Dendritic cell treated with granulocyte-macrophage colony-stimulating factor and Interleukin-4, amounts not matched to agents 40 ng/mL and 50 ng/mL, for 4 days (primary cell): ENCODE results near the gene SET.
A peak's percentile ranks its signal among the peaks of the same experiment; 100 is the strongest.
"Not testable (repeated sequence)": the region's sequence is repeated elsewhere in the genome, so short reads cannot be mapped to it uniquely, and the experiment has no call there.

Experiments
- H3K27ac Mint-ChIP-seq: one replicate; pipeline ENCODE4 v1.8.0; 2022; ENCODE audit warnings: mild to moderate bottlenecking, mixed read lengths
- H3K27me3 Mint-ChIP-seq: one replicate; pipeline ENCODE4 v1.8.0; 2022; ENCODE audit warnings: mild to moderate bottlenecking, mixed read lengths
- H3K36me3 Mint-ChIP-seq: one replicate; pipeline ENCODE4 v1.8.0; 2022; ENCODE audit warnings: low read depth, mixed read lengths
- H3K4me1 Mint-ChIP-seq: one replicate; pipeline ENCODE4 v1.8.0; 2022; ENCODE audit warnings: low read depth, mixed read lengths
- H3K4me3 Mint-ChIP-seq: one replicate; pipeline ENCODE4 v1.8.0; 2022; ENCODE audit warnings: mild to moderate bottlenecking, moderate library complexity, mixed read lengths
- H3K9me3 Mint-ChIP-seq: one replicate; pipeline ENCODE4 v1.8.0; 2022; ENCODE audit warnings: mixed read lengths
- intact Hi-C: fragments of 100-400 bp; cut with micrococcal nuclease; formaldehyde crosslinking; loops from one replicate; pipeline ENCODE4 v1.15.0; 2022

SET gene, protein sequence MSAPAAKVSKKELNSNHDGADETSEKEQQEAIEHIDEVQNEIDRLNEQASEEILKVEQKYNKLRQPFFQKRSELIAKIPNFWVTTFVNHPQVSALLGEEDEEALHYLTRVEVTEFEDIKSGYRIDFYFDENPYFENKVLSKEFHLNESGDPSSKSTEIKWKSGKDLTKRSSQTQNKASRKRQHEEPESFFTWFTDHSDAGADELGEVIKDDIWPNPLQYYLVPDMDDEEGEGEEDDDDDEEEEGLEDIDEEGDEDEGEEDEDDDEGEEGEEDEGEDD

DNA sequence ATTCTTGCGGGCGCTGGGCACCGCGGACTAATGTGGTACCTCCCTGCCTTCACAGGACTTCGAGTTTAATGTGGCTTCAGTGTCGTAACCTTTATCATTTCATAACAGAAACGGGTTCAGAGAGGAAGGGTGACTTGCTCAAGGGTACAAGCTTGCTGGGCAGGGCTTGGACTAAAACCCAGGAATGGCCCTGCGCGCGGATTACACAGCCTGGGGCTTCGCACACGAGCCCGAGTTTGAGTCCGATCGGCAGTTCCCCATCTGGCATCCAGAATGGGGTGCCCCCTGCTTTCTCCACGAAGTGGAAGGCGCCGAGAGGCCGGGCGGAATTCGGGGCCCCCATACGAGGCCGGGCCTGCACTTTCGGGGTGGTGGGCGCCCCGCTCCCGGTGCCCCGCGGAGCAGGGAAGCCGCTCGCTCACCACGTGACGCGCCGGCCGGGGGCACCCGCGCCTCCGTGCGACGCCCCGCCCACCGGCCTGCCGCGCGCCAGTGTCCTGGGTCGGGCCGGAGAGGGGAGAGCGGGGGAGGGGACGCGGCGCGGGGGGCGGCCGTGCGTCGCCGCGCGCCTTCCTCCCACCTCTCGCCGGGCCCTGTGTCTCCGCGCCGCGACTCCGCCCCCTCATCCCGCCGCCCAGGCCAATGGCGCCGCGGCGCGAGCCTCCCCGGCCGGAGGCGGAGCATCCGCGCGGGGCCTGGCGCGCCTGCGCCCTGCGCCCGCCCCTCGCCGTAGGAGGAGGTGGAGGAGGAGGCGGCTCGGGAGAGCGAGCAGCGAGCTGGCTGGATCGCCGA, at the start of gene SET:
SET (plus strand) TSS at position 722 of the 792 bp plus-strand sequence. CDS start 361 bp downstream, outside the sequence.
- intact Hi-C loops: loop anchor here (1.0 to 2.0 kb wide), 2 partner anchors 14 to 32 kb away; partner anchors contain the start of genes DYNC2I2 and PKN3
- H3K27me3 Mint-ChIP-seq: no peaks in the 10 kb centered on the region
- peaks cover 53% of the 10 kb centered on the region for H3K4me1 Mint-ChIP-seq
- peaks cover 58% of the 10 kb centered on the region for H3K36me3 Mint-ChIP-seq
- H3K27ac Mint-ChIP-seq: peak within 1 kb of the TSS; percentile 86
- H3K9me3 Mint-ChIP-seq: no peaks in the 10 kb centered on the region
- peak within 1 kb of the TSS; percentile 90 for H3K4me3 Mint-ChIP-seq

DNA sequence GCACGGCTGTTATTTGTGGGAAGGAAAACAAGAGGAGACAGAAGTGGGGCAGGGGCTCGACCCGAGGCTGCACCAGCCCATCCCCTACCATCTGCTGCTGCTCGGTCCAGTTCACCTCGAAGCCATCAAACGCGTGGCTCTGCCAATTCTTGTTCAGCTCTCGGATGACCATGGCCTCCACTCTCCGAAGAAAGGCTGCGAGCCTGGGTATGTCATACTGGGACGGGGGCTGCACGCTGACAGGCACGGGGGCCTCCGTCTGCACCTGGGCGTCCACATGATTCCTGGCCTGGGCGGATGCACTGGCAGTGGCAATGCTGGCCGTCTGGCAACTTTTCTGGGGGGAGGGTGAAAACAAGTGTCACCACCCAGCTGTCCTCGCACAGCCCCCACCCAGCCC, 48.4 kb upstream of the SET start:
- Mint-ChIP-seq H3K27me3 (no peaks in the 10 kb centered on the region), H3K4me3 (no peak overlapping the region), H3K9me3 (no peaks in the 10 kb centered on the region), H3K36me3 (peaks cover 2% of the 10 kb centered on the region), H3K27ac (no peak overlapping the region), H3K4me1 (peaks cover 12% of the 10 kb centered on the region)
- intact Hi-C loops: no loop called here

DNA sequence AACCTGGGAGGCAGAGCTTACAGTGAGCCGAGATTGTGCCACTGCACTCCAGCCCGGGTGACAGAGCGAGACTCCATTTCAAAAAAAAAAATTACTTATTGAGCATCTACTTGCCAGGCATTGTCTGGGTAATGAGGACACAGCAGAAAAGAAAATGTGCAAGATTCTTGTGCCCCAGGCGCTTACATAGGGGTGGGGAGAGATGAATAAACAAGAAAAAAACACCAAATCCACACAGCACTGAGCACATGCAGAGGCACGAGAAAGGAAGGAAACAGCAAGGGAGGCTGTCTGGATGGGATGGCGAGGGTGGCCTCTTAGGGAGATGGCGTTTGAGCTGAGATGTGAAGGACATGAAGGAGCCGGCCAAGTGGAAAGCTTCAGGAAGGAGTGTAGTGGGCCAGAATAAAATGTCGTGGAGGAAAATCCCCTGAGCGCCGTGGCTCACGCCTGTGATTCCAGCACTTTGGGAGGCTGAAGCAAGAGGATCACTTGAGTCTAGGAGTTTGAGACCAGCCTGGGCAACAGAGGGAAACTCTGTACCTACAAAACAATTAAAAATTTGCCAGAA, 46.3 kb upstream of the SET start:
- intact Hi-C loops: no loop called here
- Mint-ChIP-seq H3K4me3 (no peak overlapping the region), H3K27ac (no peak overlapping the region)

DNA sequence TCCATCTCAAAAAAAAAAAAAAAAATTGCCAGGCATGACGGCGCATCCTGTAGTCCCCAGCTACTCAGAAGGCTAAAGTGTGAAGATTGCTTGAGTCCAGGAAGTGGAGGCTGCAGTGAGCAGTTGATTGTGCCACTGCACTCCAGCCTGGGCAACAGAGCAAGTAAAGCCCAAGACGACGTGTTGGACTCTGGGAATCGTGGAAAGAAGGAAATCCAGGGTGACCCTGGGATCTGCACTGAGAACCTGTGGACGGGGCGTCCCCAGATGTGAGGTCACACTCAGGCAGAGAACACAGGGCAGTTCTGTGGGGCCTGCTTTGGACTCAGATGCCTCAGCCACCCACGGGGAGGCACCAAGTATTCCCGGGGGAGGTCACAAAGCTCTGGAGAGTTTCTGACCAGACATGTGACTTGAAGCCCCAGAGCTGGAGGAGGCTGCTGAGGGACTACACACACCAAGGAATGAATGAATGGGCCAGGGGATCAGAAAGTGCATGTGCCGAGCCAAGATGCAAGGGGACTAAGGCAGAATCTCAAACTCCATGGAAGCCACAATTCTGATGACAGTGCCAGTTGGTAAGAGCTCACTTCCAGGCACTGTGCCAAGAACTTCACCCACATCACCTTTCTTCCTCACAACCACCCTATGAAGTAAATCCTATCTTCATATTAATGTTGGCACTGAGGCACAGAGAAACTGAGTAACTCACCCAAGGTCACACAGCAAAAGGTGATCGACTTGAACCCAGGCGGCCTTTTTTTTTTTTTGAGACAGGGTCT, 45.3 kb upstream of the SET start:
- H3K9me3 Mint-ChIP-seq: no peaks in the 10 kb centered on the region
- H3K27ac Mint-ChIP-seq: no peak overlapping the region
- H3K36me3 Mint-ChIP-seq: no peaks in the 10 kb centered on the region
- intact Hi-C loops: no loop called here
- H3K4me1 Mint-ChIP-seq: peaks cover 5% of the 10 kb centered on the region
- H3K27me3 Mint-ChIP-seq: no peaks in the 10 kb centered on the region
- no peak overlapping the region for H3K4me3 Mint-ChIP-seq

More for the DNA sequence above, 46.3 kb upstream of the SET start:
- Mint-ChIP-seq H3K36me3 (no peaks in the 10 kb centered on the region), H3K9me3 (no peaks in the 10 kb centered on the region), H3K4me1 (peaks cover 5% of the 10 kb centered on the region), H3K27me3 (no peaks in the 10 kb centered on the region)

DNA sequence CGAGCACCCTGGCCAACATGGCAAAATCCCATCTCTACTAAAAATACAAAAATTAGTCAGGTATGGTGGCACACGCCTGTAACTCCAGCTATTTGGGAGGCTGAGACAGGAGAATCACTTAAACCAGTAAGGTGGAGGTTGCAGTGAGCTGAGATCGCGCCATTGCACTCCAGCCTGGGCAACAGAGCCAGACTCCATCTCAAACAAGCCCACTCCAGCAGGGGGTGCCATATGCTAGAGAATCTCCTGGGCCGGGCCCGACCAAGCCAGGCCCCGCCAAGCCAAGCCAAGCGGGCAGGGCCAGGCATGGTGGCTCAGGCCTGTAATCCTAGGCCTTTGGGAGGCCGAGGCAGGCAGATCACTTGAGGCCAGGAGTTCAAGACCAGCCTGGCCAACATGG, 40.8 kb upstream of the SET start:
- intact Hi-C loops, H3K36me3 Mint-ChIP-seq, H3K4me3 Mint-ChIP-seq, H3K4me1 Mint-ChIP-seq, H3K27ac Mint-ChIP-seq, H3K27me3 Mint-ChIP-seq, H3K9me3 Mint-ChIP-seq: not testable (repeated sequence)

DNA sequence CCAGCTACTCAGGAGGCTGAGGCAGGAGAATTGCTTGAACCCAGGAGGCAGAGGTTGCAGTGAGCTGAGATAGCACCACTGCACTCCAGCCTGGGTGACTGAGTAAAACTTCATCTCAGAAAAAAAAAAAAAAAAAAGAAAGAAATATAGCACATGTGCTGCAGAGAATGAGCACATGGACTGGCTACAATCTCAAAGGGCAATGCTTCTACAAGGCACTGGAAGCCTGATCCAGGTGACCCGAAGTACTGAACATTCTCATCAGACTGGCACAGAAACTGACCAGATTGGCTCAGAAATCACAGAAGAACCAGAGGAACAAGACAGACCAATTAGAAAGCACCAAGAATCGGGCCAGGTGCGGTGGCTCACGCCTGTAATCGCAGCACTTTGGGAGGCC, 37.2 kb upstream of the SET start:
- Mint-ChIP-seq H3K27me3 (no peaks in the 10 kb centered on the region), H3K36me3 (peaks cover 4% of the 10 kb centered on the region), H3K9me3 (no peaks in the 10 kb centered on the region), H3K4me1 (peaks cover 3% of the 10 kb centered on the region), H3K27ac (no peak overlapping the region), H3K4me3 (no peak overlapping the region)
- intact Hi-C loops: no loop called here

DNA sequence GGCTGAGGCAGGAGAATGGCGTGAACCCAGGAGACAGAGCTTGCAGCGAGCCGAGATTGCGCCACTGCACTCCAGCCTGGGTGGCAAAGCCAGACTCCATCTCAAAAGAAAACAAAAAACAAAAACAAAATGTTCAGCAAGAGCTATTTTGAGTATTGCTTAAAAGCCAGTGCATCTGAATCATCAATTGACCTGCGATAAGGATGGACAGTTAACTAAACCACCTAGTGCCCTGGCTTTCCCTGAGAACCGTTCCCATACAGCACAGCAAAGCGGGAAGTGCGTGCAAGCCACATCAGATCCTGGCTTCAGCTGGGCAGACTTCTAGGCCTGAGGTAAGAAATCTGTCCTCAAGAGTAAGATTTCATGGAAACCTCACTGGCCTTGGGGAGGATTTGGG, 35.1 kb upstream of the SET start:
- no peaks in the 10 kb centered on the region for H3K9me3 Mint-ChIP-seq
- no peak overlapping the region for H3K4me3 Mint-ChIP-seq
- peaks cover 6% of the 10 kb centered on the region for H3K36me3 Mint-ChIP-seq
- no peak overlapping the region for H3K27ac Mint-ChIP-seq
- intact Hi-C loops: no loop called here
- H3K27me3 Mint-ChIP-seq: no peaks in the 10 kb centered on the region
- peaks cover 5% of the 10 kb centered on the region for H3K4me1 Mint-ChIP-seq

DNA sequence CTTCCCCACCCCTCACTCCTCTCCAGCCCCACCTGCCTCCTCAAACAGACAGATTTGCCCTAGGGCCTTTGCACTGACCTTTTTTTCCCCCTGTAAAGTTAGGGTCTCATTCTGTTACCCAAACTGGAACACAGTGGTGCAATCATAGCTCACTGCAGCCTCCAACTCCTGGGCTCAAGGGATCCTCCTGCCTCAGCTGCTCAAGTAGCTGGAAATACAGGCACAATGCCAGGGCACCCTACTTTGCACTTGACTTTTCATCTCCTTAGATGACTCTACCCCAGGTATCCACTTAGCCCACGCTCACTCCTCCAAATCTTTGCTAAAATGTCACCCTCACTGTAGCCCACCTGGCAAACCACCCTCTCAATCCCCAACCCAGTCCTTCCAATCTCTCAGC, 34.5 kb upstream of the SET start:
- H3K9me3 Mint-ChIP-seq: no peaks in the 10 kb centered on the region
- H3K27me3 Mint-ChIP-seq: no peaks in the 10 kb centered on the region
- H3K36me3 Mint-ChIP-seq: peaks cover 6% of the 10 kb centered on the region
- intact Hi-C loops: no loop called here
- no peak overlapping the region for H3K27ac Mint-ChIP-seq
- no peak overlapping the region for H3K4me3 Mint-ChIP-seq
- H3K4me1 Mint-ChIP-seq: peaks cover 5% of the 10 kb centered on the region

DNA sequence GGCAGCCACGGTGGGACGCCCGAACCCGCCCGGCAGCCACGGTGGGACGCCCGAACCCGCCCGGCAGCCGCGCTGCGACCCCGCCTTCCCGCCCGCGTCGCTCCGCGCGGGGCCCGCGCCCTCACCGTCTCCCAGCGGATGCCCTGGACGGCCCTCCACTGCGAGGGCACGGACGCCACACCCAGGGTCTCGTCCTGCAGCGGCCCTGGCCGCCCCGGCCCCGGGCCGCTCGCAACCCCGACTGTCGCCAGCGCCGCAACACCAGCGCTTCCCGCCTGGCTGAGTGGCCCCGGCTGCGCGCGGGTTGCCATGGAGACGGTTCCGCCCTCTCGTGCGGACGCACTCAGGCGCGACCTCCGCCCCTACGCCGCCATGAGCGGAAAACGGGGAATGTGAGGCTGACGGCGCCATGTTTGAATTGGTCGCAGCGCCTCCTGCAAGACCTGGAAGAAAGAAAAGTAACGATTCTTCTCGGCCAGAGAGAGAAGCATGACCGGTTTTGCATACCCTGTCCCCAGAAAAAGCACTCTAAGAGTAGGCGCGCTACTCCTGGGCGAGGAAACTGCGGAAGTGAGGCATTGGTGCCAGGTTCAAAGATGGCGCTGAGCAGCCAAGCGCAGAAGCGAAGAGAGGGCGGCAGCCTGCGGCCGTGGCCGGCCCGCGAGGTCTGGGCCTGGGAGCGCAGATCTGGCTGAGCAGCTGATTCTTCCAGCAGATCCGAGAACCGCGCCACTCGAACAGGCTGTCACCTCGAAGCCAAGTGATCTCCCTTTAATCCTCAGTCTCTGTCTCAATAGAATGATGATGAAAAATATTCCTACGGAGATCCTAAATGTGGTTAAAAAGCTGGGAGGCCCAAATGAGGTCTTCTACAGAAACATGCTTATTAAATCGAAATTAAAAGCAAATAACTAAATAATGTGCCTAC, 32.3 kb upstream of the SET start, which contains the start of gene DYNC2I2:
DYNC2I2 (minus strand) TSS at position 432 of the 928 bp plus-strand sequence; CDS start at position 311, 121 bp downstream.
- intact Hi-C loops: loop anchor here (2.0 kb wide), 1 partner anchor 32 kb away; the partner anchor contains the start of gene SET
- H3K9me3 Mint-ChIP-seq: no peaks in the 10 kb centered on the region
- H3K4me3 Mint-ChIP-seq: peak within 1 kb of the TSS; percentile 90
- H3K36me3 Mint-ChIP-seq: peaks cover 6% of the 10 kb centered on the region
- peaks cover 5% of the 10 kb centered on the region for H3K4me1 Mint-ChIP-seq
- peak within 1 kb of the TSS; percentile 99 for H3K27ac Mint-ChIP-seq
- H3K27me3 Mint-ChIP-seq: no peaks in the 10 kb centered on the region

DNA sequence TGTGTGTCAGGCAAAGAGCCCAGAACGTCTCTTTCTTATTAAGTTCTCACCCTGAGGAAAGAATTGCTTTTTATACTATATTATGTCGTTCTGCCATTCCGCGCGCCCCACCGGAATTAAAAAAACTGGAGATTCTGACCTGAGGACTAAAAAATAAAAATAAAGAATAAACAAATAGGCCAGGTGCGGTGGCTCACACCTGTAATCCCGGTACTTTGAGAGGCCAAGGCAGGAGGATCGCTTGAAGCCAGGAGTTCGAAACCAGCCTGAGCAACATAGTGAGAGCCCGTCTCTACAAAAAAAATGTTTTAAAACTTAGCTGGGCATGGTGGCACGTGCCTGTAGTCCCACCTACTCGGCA, 31.7 kb upstream of the SET start:
- Mint-ChIP-seq H3K27me3 (no peaks in the 10 kb centered on the region), H3K9me3 (no peaks in the 10 kb centered on the region), H3K36me3 (peaks cover 6% of the 10 kb centered on the region), H3K27ac (peak overlapping the region; percentile 99), H3K4me1 (peaks cover 5% of the 10 kb centered on the region), H3K4me3 (no peak overlapping the region)
- intact Hi-C loops: loop anchor here (2.0 kb wide), 1 partner anchor 31 kb away; the partner anchor contains the start of gene SET

DNA sequence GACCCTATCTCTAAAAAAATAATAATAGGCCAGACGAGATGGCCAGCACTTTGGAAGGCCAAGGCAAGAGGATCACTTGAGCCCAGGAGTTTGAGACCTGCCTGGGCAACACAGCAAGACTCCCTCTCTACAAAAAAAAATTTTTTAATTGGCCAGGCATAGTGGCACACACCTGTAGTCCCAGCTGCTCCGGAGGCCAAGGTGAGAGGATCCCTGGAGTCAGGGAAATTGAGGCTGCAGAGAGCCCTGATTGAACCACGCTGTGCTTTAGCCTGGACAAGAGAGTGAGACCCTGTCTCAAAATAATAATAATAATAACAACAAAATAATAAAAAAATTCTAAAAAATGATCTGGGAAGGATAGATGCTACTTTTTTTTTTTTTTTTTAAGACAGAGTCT, 31.2 kb upstream of the SET start:
- Mint-ChIP-seq H3K27me3 (no peaks in the 10 kb centered on the region), H3K36me3 (peaks cover 6% of the 10 kb centered on the region), H3K4me1 (peaks cover 5% of the 10 kb centered on the region), H3K27ac (no peak overlapping the region), H3K4me3 (no peak overlapping the region), H3K9me3 (no peaks in the 10 kb centered on the region)
- intact Hi-C loops: loop anchor here (2.0 kb wide), 1 partner anchor 31 kb away; the partner anchor contains the start of gene SET

DNA sequence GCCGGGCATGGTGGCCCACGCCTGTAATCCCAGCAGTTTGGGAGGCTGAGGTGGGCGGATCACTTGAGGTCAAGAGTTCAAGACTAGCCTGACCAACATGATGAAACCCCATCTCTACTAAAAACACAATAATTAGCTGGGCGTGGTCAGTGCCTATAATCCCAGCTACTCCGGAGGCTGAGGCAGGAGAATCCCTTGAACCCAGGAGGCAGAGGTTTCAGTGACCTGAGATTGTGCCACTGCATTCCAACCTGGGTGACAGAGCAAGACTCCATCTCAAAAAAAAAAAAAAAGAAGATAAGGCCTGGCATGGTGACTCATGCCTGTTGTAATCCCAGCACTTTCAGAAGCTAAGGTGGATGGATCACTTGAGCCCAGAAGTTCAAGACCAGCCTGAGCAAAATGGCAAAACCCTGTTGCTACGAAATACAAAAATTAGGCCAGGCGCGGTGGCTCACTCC, 22.5 kb upstream of the SET start:
- H3K4me3 Mint-ChIP-seq, H3K27me3 Mint-ChIP-seq, intact Hi-C loops, H3K4me1 Mint-ChIP-seq, H3K27ac Mint-ChIP-seq, H3K9me3 Mint-ChIP-seq: not testable (repeated sequence)
- peaks cover 11% of the 10 kb centered on the region for H3K36me3 Mint-ChIP-seq

DNA sequence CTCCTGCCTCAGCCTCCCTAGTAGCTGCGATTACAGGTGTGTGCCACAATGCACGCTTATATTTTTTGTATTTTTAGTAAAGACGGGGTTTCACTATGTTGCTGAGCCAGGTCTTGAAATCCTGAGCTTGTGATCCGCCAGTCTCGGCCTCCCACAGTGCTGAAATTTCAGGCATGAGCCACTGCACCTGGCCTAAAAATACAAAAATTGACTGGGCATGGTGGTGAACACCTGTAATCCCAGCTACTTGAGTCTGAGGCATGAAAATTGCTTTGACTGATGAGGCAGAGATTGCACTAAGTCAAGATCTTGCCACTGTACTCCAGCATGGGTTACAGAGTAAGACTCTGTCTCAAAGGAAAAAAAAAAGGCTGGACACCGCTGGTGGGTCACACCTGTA, 19.2 kb upstream of the SET start:
- Mint-ChIP-seq H3K4me1 (no peaks in the 10 kb centered on the region), H3K9me3 (no peaks in the 10 kb centered on the region), H3K27me3 (no peaks in the 10 kb centered on the region), H3K4me3 (no peak overlapping the region), H3K27ac (no peak overlapping the region), H3K36me3 (peaks cover 23% of the 10 kb centered on the region)
- intact Hi-C loops: no loop called here
